H9 (cell line): ENCODE measurements around the gene ZSWIM8. TPM values are rescaled to one million over a fixed set of nuclear protein-coding genes. Genes with fewer than 3 reads are reported as not detected.

Source experiments
- DNase-seq: peaks from one replicate; pipeline ENCODE4 v3.0.0-alpha.2; 2017
- H2AFZ ChIP-seq: one replicate; pipeline ENCODE4 v1.6.1; 2013; ENCODE audit warnings: mild to moderate bottlenecking, low read length, control low read depth, moderate library complexity
- H2AK5ac ChIP-seq: 2 replicates; pipeline ENCODE4 v1.6.1; 2013; ENCODE audit warnings: low read length, control low read depth, mixed read lengths; ENCODE audit not compliant: insufficient read length
- H2BK120ac ChIP-seq: one replicate; pipeline ENCODE4 v1.6.1; 2013; ENCODE audit warnings: low read depth, mild to moderate bottlenecking, low read length, control low read depth, inconsistent platforms; ENCODE audit not compliant: poor library complexity, severe bottlenecking
- H2BK12ac ChIP-seq: 2 replicates; pipeline ENCODE4 v1.6.1; 2013; ENCODE audit warnings: low read length, control low read depth, mixed read lengths, low read depth; ENCODE audit not compliant: insufficient read length
- H2BK15ac ChIP-seq: 2 replicates; pipeline ENCODE4 v1.6.1; 2013; ENCODE audit warnings: low read depth, low read length, control low read depth
- H2BK20ac ChIP-seq: one replicate; pipeline ENCODE4 v1.6.1; 2013; ENCODE audit warnings: low read depth, mild to moderate bottlenecking, low read length, control low read depth, inconsistent platforms; ENCODE audit not compliant: poor library complexity, severe bottlenecking
- H2BK5ac ChIP-seq: 2 replicates; pipeline ENCODE4 v1.6.1; 2013; ENCODE audit warnings: low read length, control low read depth, mixed read lengths; ENCODE audit not compliant: insufficient read length
- H3K14ac ChIP-seq: 2 replicates; pipeline ENCODE4 v1.6.1; 2013; ENCODE audit warnings: low read length, control low read depth; ENCODE audit not compliant: insufficient read depth
- H3K18ac ChIP-seq: 2 replicates; pipeline ENCODE4 v1.6.1; 2013; ENCODE audit warnings: low read depth, mild to moderate bottlenecking, mixed read lengths, low read length, control low read depth; ENCODE audit not compliant: insufficient read length
- H3K23ac ChIP-seq: 2 replicates; pipeline ENCODE4 v1.6.1; 2013; ENCODE audit warnings: low read length, control low read depth, mixed read lengths, low read depth; ENCODE audit not compliant: insufficient read length
- H3K23me2 ChIP-seq: 2 replicates; pipeline ENCODE4 v1.6.1; 2013; ENCODE audit warnings: low read depth, mild to moderate bottlenecking, mixed read lengths, low read length, control low read depth; ENCODE audit not compliant: insufficient read length, poor library complexity, severe bottlenecking
- H3K27ac ChIP-seq: 2 replicates; pipeline ENCODE4 v1.5.1; 2013; ENCODE audit warnings: low read length, control low read depth, mixed read lengths, low read depth; ENCODE audit not compliant: insufficient read length
- H3K27me3 ChIP-seq: 2 replicates; pipeline ENCODE4 v1.6.1; 2013; ENCODE audit warnings: low read length, control low read depth, inconsistent platforms; ENCODE audit not compliant: insufficient read depth
- H3K4ac ChIP-seq: 2 replicates; pipeline ENCODE4 v1.6.1; 2013; ENCODE audit warnings: low read depth, mild to moderate bottlenecking, control low read depth, inconsistent platforms, low read length, moderate library complexity
- H3K4me1 ChIP-seq: 2 replicates; pipeline ENCODE4 v1.6.1; 2013; ENCODE audit warnings: low read length, control low read depth, inconsistent platforms; ENCODE audit not compliant: insufficient read depth
- H3K4me2 ChIP-seq: 2 replicates; pipeline ENCODE4 v1.6.1; 2013; ENCODE audit warnings: low read length, control low read depth, mixed read lengths; ENCODE audit not compliant: insufficient read length, insufficient read depth
- H3K56ac ChIP-seq: 2 replicates; pipeline ENCODE4 v1.6.1; 2013; ENCODE audit warnings: low read depth, mild to moderate bottlenecking, mixed read lengths, low read length, control low read depth; ENCODE audit not compliant: insufficient read length
- H3K79me1 ChIP-seq: 2 replicates; pipeline ENCODE4 v1.6.1; 2013; ENCODE audit warnings: low read depth, mild to moderate bottlenecking, moderate library complexity, low read length, control low read depth, inconsistent platforms; ENCODE audit not compliant: insufficient read depth, poor library complexity, severe bottlenecking
- H3K79me2 ChIP-seq: 2 replicates; pipeline ENCODE4 v1.6.1; 2013; ENCODE audit warnings: low read length, control low read depth, inconsistent platforms; ENCODE audit not compliant: insufficient read depth
- H3K9ac ChIP-seq: 2 replicates; pipeline ENCODE4 v1.6.1; 2013; ENCODE audit warnings: low read length, control low read depth, mixed read lengths; ENCODE audit not compliant: insufficient read length; ENCODE audit errors: extremely low read depth
- H3K9me3 ChIP-seq: one replicate; pipeline ENCODE4 v1.6.1; 2013; ENCODE audit warnings: low read depth, low read length, inconsistent platforms; ENCODE audit not compliant: control insufficient read depth
- H3T11ph ChIP-seq: one replicate; pipeline ENCODE4 v1.6.1; 2013; ENCODE audit warnings: mild to moderate bottlenecking, low read length, control low read depth, inconsistent platforms
- H4K20me1 ChIP-seq: one replicate; pipeline ENCODE4 v1.6.1; 2013; ENCODE audit not compliant: control insufficient read depth, insufficient read length, insufficient read depth
- H4K5ac ChIP-seq: 2 replicates; pipeline ENCODE4 v1.6.1; 2013; ENCODE audit warnings: low read depth, mild to moderate bottlenecking, mixed read lengths, low read length, control low read depth; ENCODE audit not compliant: insufficient read length
- H4K8ac ChIP-seq: replicated peaks from 2 replicates; pipeline ENCODE4 v1.6.1; 2013; ENCODE audit warnings: low read length, control low read depth, mixed read lengths, low read depth; ENCODE audit not compliant: insufficient read length
- H4K91ac ChIP-seq: 2 replicates; pipeline ENCODE4 v1.6.1; 2013; ENCODE audit warnings: low read depth, mild to moderate bottlenecking, moderate library complexity, mixed read lengths, low read length, control low read depth; ENCODE audit not compliant: insufficient read length
- H3K27ac Mint-ChIP-seq, 3 experiments: 2 replicates in 2 of 3; 3 replicates in 1 of 3; pipeline ENCODE4 v1.8.0; 2020 to 2021; ENCODE audit warnings: mixed read lengths in 3 of 3, mild to moderate bottlenecking in 1 of 3, moderate library complexity in 1 of 3
- H3K27me3 Mint-ChIP-seq: 2 replicates; pipeline ENCODE4 v1.8.0; 2021; ENCODE audit warnings: low read depth, mild to moderate bottlenecking, moderate library complexity, mixed read lengths
- H3K36me3 Mint-ChIP-seq, 3 experiments: 2 replicates in 2 of 3; 3 replicates in 1 of 3; pipeline ENCODE4 v1.8.0; 2020 to 2021; ENCODE audit warnings: low read depth in 3 of 3, mixed read lengths in 3 of 3; ENCODE audit not compliant: insufficient read depth in 1 of 3
- H3K4me1 Mint-ChIP-seq, 2 experiments: 2 replicates each; pipeline ENCODE4 v1.8.0; 2020; ENCODE audit warnings: mixed read lengths in 2 of 2
- H3K4me3 Mint-ChIP-seq, 2 experiments: 2 replicates in 1 of 2; 3 replicates in 1 of 2; pipeline ENCODE4 v1.8.0; 2020 to 2021; ENCODE audit warnings: mild to moderate bottlenecking in 2 of 2, mixed read lengths in 2 of 2, moderate library complexity in 1 of 2
- H3K9me3 Mint-ChIP-seq, 2 experiments: 2 replicates in 1 of 2; 3 replicates in 1 of 2; pipeline ENCODE4 v1.8.0; 2020; ENCODE audit warnings: mild to moderate bottlenecking in 2 of 2, mixed read lengths in 2 of 2, moderate library complexity in 1 of 2
- WGBS: extraction: QIAGEN DNeasy Blood & Tissue Kit; methylation state at CpG from one replicate; pipeline ENCODE4 v1.1.7; 2013; ENCODE audit warnings: missing lambda C conversion rate, low lambda C conversion rate, mixed read lengths; ENCODE audit not compliant: insufficient read length; ENCODE audit errors: extremely low coverage; 5-methylcytosine and 5-hydroxymethylcytosine counted together
- total RNA-seq: library from RNA; stranded (reverse); gene quantifications from 2 replicates; pipeline ENCODE4 v1.2.1, GENCODE V29; 2021
- TF ChIP-seq, protein P1 (sequence below): fragments of 200-600 bp; sonication (generic); conservative IDR thresholded peaks from 3 replicates; pipeline ENCODE4 v1.8.0; 2021; ENCODE audit warnings: antibody characterized with exemption, mild to moderate bottlenecking

ZSWIM8 gene
- total RNA-seq, 1 experiment from 2014 or later: 41.0 TPM

DNA sequence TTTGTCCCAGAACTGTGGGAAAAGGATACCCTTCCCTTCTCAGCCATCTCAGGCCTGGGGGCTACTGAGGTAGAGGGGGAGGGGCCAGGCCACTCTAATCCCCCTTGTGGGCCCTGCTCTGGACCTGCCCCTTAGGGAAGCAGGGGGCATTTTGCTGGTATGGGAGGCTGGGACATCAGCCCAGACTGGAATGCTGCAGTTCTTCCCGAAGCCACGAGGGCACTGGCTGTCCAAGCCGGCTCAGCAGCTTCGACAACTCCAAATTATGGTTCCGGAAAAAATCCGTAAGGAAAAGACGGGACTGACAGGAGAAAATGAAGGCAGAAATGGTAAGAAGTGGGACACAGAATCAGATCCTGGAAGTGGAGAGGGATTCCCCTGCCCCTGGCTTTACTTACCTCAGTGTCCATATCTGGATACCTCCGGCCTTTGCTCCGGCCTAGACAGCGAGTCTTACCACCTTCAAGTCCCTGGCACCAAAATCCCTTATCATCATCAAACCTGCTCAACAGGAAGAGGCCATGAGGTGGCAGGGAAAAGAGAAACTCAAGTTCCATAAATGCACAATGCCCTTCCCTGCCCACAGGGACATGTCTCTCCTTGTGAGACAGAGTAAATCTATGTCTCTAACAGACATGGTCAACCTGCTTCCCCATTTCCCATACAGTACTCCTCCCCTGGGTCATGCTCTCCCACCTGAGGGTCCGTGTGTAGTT is 17.0 kb downstream of the ZSWIM8 start:
- Histone ChIP-seq H4K20me1 (no peaks in the 10 kb centered on the region), H2BK120ac (no peak overlapping the region), H4K8ac (no peak overlapping the region), H3K23me2 (no peaks in the 10 kb centered on the region), H3K9me3 (no peaks in the 10 kb centered on the region), H3K14ac (no peak overlapping the region), H2AFZ (no peak overlapping the region), H3K18ac (no peak overlapping the region), H4K91ac (no peak overlapping the region), H3K4me1 (no peaks in the 10 kb centered on the region), H3K27ac (no peak overlapping the region), H2BK20ac (no peak overlapping the region), H3K56ac (no peak overlapping the region), H3K79me1 (no peaks in the 10 kb centered on the region), H2BK5ac (no peak overlapping the region), H3K4ac (no peak overlapping the region), H3T11ph (no peak overlapping the region), H3K23ac (no peak overlapping the region), H3K79me2 (no peaks in the 10 kb centered on the region), H2BK15ac (no peak overlapping the region), H3K4me2 (no peak overlapping the region), H4K5ac (no peak overlapping the region), H2BK12ac (no peak overlapping the region), H3K9ac (no peak overlapping the region), H3K27me3 (no peaks in the 10 kb centered on the region), H2AK5ac (no peak overlapping the region)
- WGBS: no CpG with 5 or more reads among the region's 11 CpGs
- Mint-ChIP-seq H3K9me3 (no peaks in the 10 kb centered on the region), H3K27ac (no peak overlapping the region), H3K4me3 (no peak overlapping the region; a peak in 1 of 5 replicates), H3K27me3 (no peaks in the 10 kb centered on the region), H3K36me3 (peaks cover 16 to 74% (median 56%) of the 10 kb centered on the region in 3 experiments; a peak in 6 of 7 replicates), H3K4me1 (no peaks in the 10 kb centered on the region)
- DNase-seq: no peak
- TF ChIP-seq, protein P1, sequence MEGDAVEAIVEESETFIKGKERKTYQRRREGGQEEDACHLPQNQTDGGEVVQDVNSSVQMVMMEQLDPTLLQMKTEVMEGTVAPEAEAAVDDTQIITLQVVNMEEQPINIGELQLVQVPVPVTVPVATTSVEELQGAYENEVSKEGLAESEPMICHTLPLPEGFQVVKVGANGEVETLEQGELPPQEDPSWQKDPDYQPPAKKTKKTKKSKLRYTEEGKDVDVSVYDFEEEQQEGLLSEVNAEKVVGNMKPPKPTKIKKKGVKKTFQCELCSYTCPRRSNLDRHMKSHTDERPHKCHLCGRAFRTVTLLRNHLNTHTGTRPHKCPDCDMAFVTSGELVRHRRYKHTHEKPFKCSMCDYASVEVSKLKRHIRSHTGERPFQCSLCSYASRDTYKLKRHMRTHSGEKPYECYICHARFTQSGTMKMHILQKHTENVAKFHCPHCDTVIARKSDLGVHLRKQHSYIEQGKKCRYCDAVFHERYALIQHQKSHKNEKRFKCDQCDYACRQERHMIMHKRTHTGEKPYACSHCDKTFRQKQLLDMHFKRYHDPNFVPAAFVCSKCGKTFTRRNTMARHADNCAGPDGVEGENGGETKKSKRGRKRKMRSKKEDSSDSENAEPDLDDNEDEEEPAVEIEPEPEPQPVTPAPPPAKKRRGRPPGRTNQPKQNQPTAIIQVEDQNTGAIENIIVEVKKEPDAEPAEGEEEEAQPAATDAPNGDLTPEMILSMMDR: no peak
